HEK293T (cell line): ENCODE results near the gene TMEM132D.

Source experiments
- CTCF ChIA-PET: fragments of 350-600 bp; formaldehyde crosslinking; extraction: SDS; loops from one replicate; lab custom pipeline; 2021; ENCODE audit warnings: antibody characterized with exemption, inconsistent platforms; lab: Yijun Ruan, JAX
- POLR2A ChIA-PET: fragments of 350-600 bp; formaldehyde crosslinking; extraction: SDS; loops from one replicate; lab custom pipeline; 2020; ENCODE audit warnings: antibody characterized with exemption, inconsistent platforms; lab: Yijun Ruan, JAX
- DNase-seq: peaks from one replicate; pipeline ENCODE4 v3.0.0; 2012; ENCODE audit warnings: mixed read lengths; ENCODE audit errors: extremely low spot score
- ARNT ChIP-seq: fragments of 450-650 bp; IDR thresholded peaks from 2 replicates; pipeline ENCODE4 v1.6.1; 2017; ENCODE audit warnings: mild to moderate bottlenecking
- BHLHE40 ChIP-seq: fragments of 450-650 bp; IDR thresholded peaks from 2 replicates; pipeline ENCODE4 v1.6.1; 2016; ENCODE audit warnings: mild to moderate bottlenecking, moderate library complexity, borderline replicate concordance
- CTBP1 ChIP-seq: fragments of 450-650 bp; IDR thresholded peaks from 2 replicates; pipeline ENCODE4 v1.6.1; 2016; ENCODE audit warnings: borderline replicate concordance
- ELF4 ChIP-seq: fragments of 450-650 bp; IDR thresholded peaks from 2 replicates; pipeline ENCODE4 v1.6.1; 2017; ENCODE audit warnings: antibody characterized with exemption
- FOXA1 ChIP-seq: fragments of 450-650 bp; IDR thresholded peaks from 2 replicates; pipeline ENCODE4 v1.6.1; 2016; ENCODE audit warnings: mild to moderate bottlenecking
- FOXK2 ChIP-seq: fragments of 450-650 bp; IDR thresholded peaks from 2 replicates; pipeline ENCODE4 v1.6.1; 2016; ENCODE audit warnings: mild to moderate bottlenecking
- FOXM1 ChIP-seq: fragments of 450-650 bp; IDR thresholded peaks from 2 replicates; pipeline ENCODE4 v1.6.1; 2017; ENCODE audit warnings: mild to moderate bottlenecking, borderline replicate concordance
- HDGF ChIP-seq: fragments of 450-650 bp; IDR thresholded peaks from 2 replicates; pipeline ENCODE4 v1.6.1; 2017; ENCODE audit warnings: antibody characterized with exemption, borderline replicate concordance
- L3MBTL2 ChIP-seq: fragments of 450-650 bp; conservative IDR thresholded peaks from 2 replicates; pipeline ENCODE4 v1.6.1; 2016; ENCODE audit warnings: mild to moderate bottlenecking
- LEF1 ChIP-seq: fragments of 450-650 bp; IDR thresholded peaks from 2 replicates; pipeline ENCODE4 v1.6.1; 2017; ENCODE audit warnings: mild to moderate bottlenecking, borderline replicate concordance
- NFRKB ChIP-seq: fragments of 450-650 bp; IDR thresholded peaks from 2 replicates; pipeline ENCODE4 v1.6.1; 2016; ENCODE audit warnings: mild to moderate bottlenecking, moderate library complexity
- SP1 ChIP-seq: fragments of 450-650 bp; IDR thresholded peaks from 2 replicates; pipeline ENCODE4 v1.6.1; 2017
- SUZ12 ChIP-seq: fragments of 450-650 bp; IDR thresholded peaks from 2 replicates; pipeline ENCODE4 v1.6.1; 2016; ENCODE audit warnings: mild to moderate bottlenecking
- TARDBP ChIP-seq: fragments of 450-650 bp; IDR thresholded peaks from 2 replicates; pipeline ENCODE4 v1.6.1; 2016
- ZNF384 ChIP-seq: fragments of 450-650 bp; IDR thresholded peaks from 2 replicates; pipeline ENCODE4 v1.6.1; 2016
- TF ChIP-seq, protein P1 (sequence below): fragments of 450-650 bp; IDR thresholded peaks from 2 replicates; pipeline ENCODE4 v1.6.1; 2016

The TMEM132D gene

GRCh38 chr12:129771238-129771637 is 132.6 kb downstream of the TMEM132D start:
- POLR2A ChIA-PET, result no interaction called here
- DNase-seq, result no peak
- CTCF ChIA-PET, result no interaction called here
- TF ChIP-seq CTBP1 (no peak), SUZ12 (no peak), SP1 (no peak), ARNT (no peak), ZNF384 (no peak), BHLHE40 (no peak), TARDBP (no peak), HDGF (no peak), L3MBTL2 (no peak), LEF1 (no peak), ELF4 (no peak), NFRKB (no peak), FOXA1 (no peak), FOXM1 (no peak), FOXK2 (no peak)
- TF ChIP-seq, protein P1, sequence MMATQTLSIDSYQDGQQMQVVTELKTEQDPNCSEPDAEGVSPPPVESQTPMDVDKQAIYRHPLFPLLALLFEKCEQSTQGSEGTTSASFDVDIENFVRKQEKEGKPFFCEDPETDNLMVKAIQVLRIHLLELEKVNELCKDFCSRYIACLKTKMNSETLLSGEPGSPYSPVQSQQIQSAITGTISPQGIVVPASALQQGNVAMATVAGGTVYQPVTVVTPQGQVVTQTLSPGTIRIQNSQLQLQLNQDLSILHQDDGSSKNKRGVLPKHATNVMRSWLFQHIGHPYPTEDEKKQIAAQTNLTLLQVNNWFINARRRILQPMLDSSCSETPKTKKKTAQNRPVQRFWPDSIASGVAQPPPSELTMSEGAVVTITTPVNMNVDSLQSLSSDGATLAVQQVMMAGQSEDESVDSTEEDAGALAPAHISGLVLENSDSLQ, result no peak

GRCh38 chr12:129765719-129766118 is 138.1 kb downstream of the TMEM132D start:
- ChIA-PET CTCF (interaction anchor here (0.6 kb wide), 1 partner anchor 110 kb away, joined by 3 read pairs; no protein-coding TSS in a partner anchor), POLR2A (no interaction called here)
- TF ChIP-seq FOXK2 (no peak), FOXM1 (no peak), SP1 (no peak), SUZ12 (no peak), CTBP1 (no peak)
- no peak for DNase-seq

DNA sequence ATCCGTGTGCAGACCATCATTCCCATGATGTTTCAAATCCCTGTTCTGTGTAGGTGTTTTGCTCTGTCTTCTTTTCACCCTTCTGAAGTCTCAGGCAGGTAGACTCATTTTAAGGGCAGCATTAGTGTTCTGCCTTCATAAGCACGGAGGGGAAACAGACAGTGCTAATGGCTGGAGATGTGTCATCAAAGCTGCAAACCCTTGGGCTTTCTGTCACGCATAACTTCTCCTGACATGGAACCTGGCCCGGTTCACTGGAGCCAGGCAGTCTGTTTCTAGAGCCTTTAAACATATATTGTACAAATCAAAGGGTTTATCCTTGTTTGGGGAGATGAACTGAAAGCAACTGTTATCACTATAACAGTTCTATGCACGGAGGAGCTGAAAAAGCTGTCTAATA is 141.4 kb downstream of the TMEM132D start:
- no peak for TF ChIP-seq TARDBP
- TF ChIP-seq, protein P1, result no peak
- TF ChIP-seq ZNF384, result no peak
- no peak for TF ChIP-seq BHLHE40
- TF ChIP-seq ELF4, result no peak
- TF ChIP-seq LEF1, result no peak
- TF ChIP-seq L3MBTL2, result no peak
- TF ChIP-seq ARNT, result no peak
- TF ChIP-seq FOXM1, result no peak
- TF ChIP-seq NFRKB, result no peak
- TF ChIP-seq FOXK2, result no peak
- no peak for DNase-seq
- POLR2A ChIA-PET, result no interaction called here
- CTCF ChIA-PET, result no interaction called here

GRCh38 chr12:129753586-129753985 is 150.2 kb downstream of the TMEM132D start:
- CTCF ChIA-PET, result no interaction called here
- POLR2A ChIA-PET, result no interaction called here
- no peak for TF ChIP-seq ARNT
- no peak for TF ChIP-seq FOXA1
- TF ChIP-seq CTBP1, result no peak

GRCh38 chr12:129750421-129750820 is 153.4 kb downstream of the TMEM132D start:
- CTCF ChIA-PET, result interaction anchor here (0.6 kb wide), 1 partner anchor 761 kb away, joined by 3 read pairs; no protein-coding TSS in a partner anchor
- TF ChIP-seq NFRKB (no peak), TARDBP (no peak), ARNT (no peak), SP1 (no peak)
- TF ChIP-seq, protein P1, result no peak
- DNase-seq, result no peak
- POLR2A ChIA-PET, result no interaction called here

More at GRCh38 chr12:129753586-129753985, 150.2 kb downstream of the TMEM132D start:
- no peak for DNase-seq

GRCh38 chr12:129746318-129746717 is 157.5 kb downstream of the TMEM132D start:
- POLR2A ChIA-PET, result no interaction called here
- no peak for DNase-seq
- TF ChIP-seq BHLHE40 (no peak), L3MBTL2 (no peak), FOXM1 (no peak), SP1 (no peak), ZNF384 (no peak), ARNT (no peak), FOXK2 (no peak), TARDBP (no peak)
- TF ChIP-seq, protein P1, result no peak
- CTCF ChIA-PET, result no interaction called here

DNA sequence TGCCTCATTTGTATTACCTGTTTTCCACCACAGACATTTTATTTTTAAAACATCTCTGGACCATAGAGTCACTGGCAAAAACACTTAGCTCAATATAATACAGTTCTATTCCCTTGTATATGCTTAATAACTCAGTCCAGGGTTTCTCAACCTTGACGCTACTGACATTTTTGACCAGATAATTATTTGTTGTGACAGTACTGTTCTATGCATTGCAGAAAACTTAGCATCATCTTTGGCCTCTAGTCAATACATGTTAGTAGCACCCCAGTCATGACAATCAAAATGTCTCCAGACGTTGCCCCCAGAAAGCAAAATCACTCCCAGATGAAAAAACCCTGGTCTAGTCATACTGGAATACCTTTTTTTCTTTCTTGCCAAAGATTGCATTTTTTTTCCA is 174.7 kb downstream of the TMEM132D start:
- TF ChIP-seq, protein P1, result no peak
- no peak for TF ChIP-seq TARDBP
- no peak for TF ChIP-seq BHLHE40
- no peak for TF ChIP-seq ELF4
- TF ChIP-seq FOXA1, result no peak
- no peak for DNase-seq
- ChIA-PET CTCF (no interaction called here), POLR2A (no interaction called here)
